ENCODE measurements around the gene LRIT2.

The LRIT2 gene

DNA sequence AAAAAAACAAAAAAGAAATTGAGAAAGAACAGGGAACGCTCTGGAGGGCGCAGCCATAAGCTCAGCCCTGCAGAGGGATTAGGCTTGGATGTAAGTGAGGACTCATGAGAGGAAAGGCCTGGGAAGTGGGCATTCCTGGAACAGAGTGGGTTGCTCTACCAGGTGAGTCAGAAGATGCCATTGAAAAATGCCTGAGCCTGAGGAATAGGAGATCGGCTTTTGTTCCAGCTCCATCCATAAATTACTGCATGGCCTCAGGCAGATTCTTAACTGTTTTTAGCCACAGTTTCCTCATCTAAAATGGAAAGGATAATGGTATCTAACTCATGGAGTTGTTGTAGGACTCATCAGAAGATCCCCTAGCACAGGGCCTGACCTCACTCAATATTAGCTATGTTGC lies 18.4 kb upstream of the LRIT2 start:
- DNase-seq (ENCODE audit: low read depth, low spot score) = no peak

DNA sequence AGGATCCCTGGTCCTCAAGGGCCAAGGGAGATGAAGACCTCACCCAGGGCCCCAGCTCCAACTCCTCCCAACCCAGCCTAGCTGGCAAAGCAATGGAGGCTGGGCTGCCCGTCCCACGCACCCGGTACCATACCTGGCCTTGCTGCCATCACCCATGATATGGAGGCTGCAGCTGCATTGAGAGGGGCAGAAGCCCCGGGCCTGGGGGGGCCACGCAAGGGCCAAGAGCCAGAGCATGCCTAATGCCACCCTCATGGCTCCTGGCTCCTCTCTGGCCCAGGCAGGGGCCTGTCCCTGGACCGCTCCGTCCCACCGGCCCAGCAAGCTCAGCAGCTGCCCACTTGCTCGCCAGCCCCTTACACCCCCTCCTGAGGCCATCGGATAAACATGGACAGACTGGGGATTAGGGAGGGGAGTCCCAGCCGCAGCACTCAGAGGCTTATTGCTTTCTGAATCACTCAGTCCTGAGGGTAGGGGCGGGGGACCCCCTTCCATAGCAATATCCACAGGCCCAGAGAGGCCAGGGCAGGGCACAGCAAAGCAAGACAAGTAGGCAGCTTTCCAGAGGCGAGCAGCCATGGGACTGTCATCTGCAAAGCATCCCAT lies 15.9 kb upstream of the LRIT2 start, which contains the start of gene LRIT1:
TSS of gene LRIT1 (minus strand) at position 362 of the 606 bp plus-strand sequence. CDS start at position 255, 107 bp downstream.
- no peak for DNase-seq (ENCODE audit: low read depth, low spot score)

GRCh38 chr10:84238909-84239308 lies 13.6 kb upstream of the LRIT2 start:
- DNase-seq (ENCODE audit: low read depth, low spot score) = no peak

- no peak for DNase-seq (ENCODE audit: low read depth, low spot score)
These were observed 12.1 kb upstream of the LRIT2 start for GRCh38 chr10:84237199-84238051.

DNA sequence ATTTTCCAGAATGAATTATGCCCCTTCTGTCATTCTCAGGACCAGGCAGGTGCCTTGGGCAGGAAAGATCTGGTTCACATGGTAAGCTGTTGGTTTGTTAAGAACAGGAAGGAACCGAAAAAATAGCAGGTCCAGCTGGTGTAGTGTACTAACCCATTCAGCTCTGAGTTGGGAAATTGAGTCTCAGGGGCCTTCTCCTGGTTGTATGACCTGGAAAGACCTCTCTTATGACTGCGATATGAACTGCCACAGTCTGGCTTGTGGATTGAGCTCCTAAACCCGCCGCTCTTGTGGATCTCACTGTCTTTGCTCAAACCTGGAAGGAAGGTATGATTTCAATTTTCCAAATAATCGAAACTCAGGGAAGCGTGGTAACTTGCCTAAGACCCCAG lies 11.5 kb upstream of the LRIT2 start:
- no peak for DNase-seq (ENCODE audit: low read depth, low spot score)

DNA sequence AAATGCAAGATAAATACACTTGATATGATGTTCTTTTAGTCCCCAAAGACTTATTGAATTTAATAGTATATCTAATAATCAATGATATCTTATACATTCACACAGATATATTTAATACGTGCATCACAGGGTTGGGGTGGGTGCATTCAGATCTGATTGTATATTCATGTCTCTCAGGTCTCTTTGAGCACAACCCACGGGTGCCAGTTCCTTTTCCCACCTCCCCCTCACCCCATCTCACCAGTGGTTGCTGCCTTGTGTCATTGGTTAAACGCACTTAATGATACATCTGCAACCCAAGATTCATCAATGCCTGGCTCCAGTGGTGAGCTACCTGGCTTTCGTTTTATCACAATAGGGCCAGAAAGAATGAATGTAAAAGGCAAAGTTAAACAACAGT lies 9.8 kb upstream of the LRIT2 start:
- no peak for DNase-seq (ENCODE audit: low read depth, low spot score)

- no peak for DNase-seq (ENCODE audit: low read depth, low spot score)
These were observed 9.1 kb upstream of the LRIT2 start for GRCh38 chr10:84234479-84234878.

DNA sequence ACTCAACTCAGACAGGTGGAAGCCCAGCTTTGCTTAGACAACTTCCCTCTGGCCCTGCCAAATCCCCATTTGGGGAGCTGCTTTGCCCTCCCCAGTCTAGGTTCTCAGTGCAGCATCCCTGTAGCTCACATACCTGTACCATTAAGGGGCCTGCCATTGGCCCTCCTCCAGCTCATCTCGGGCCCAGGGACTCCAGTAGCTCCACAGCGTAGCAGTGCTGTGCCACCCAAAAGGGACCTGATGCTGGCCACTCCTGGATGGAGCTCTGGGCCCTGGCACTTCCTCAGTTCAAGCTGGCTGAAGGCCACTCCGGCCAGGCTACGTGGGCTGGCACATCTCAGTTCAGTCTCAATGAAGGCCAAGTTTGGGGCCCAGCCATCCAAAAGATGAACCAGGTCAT lies 8.6 kb upstream of the LRIT2 start:
- no peak for DNase-seq (ENCODE audit: low read depth, low spot score)

- no peak for DNase-seq (ENCODE audit: low read depth, low spot score)
These were observed 7.0 kb upstream of the LRIT2 start for GRCh38 chr10:84232376-84232775.

- no peak for DNase-seq (ENCODE audit: low read depth, low spot score)
These were observed 5.0 kb upstream of the LRIT2 start for GRCh38 chr10:84230359-84230758.

GRCh38 chr10:84227810-84228209 lies 2.5 kb upstream of the LRIT2 start:
- DNase-seq (ENCODE audit: low read depth, low spot score) = no peak

DNA sequence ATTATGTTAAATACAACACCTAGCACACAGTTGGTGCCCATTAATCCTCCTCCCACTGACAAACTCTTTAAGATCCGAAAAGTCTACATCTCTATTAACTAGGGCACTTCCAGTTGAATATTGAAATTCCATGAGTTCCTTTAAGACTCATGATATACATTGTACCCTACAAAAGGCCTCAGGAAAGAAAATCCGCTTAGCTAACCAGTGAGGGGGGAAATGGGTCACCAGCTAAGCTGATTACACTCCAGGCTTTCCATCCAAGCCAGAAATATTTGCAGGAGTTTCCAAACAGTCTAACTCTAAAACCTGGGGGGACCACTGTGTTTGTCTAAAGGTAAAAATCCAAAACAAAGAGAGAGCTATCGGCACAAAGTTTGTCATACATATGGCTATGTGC lies 1.3 kb upstream of the LRIT2 start:
- no peak for DNase-seq (ENCODE audit: low read depth, low spot score)

GRCh38 chr10:84224411-84225028 lies 824 bp downstream of the LRIT2 start:
- no peak for DNase-seq (ENCODE audit: low read depth, low spot score)

DNA sequence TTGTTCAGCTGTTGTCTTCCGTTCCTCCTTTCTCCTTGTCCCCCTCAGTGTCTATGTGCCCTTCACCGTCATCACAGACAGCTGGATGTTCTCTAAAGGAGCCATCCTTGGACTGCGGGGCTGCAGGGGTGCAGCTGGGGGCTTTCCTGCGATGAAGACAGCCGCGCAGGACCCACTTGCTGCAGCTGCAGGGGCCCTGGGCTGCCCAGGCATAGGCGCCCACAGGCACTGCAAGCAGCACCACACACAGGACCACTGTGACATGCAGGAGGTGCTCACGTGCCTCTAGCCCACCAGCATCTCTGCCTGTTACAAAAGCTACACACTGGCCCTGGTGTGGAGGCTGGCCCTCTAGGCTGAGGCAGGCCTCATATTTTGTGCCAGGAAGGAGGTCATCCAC lies 3.4 kb downstream of the LRIT2 start:
- no peak for DNase-seq (ENCODE audit: low read depth, low spot score)

GRCh38 chr10:84217746-84218145 lies 7.6 kb downstream of the LRIT2 start:
- DNase-seq (ENCODE audit: low read depth, low spot score) = no peak

DNA sequence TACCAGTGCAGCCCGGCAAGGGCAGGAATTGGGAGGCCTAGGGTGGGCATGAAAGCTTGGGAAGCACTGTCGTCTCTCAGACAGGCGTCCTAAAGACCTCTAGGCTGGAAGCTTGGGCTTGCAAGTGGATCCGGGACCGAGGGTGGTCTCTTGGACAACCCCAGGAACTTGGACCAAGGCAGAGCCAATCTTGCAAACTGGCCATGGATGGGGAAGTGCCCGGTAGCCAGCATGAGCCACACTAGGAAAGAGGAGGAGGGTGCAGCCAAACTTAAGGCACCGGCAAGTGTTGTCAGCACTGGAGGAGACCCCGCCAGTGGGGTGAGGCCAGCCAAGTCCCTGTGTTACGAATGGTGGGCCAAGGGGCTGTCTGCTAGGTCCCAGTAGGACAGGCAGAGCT lies 8.5 kb downstream of the LRIT2 start:
- DNase-seq (ENCODE audit: low read depth, low spot score) = no peak

GRCh38 chr10:84214612-84215235 lies 10.6 kb downstream of the LRIT2 start:
- no peak for DNase-seq (ENCODE audit: low read depth, low spot score)

DNA sequence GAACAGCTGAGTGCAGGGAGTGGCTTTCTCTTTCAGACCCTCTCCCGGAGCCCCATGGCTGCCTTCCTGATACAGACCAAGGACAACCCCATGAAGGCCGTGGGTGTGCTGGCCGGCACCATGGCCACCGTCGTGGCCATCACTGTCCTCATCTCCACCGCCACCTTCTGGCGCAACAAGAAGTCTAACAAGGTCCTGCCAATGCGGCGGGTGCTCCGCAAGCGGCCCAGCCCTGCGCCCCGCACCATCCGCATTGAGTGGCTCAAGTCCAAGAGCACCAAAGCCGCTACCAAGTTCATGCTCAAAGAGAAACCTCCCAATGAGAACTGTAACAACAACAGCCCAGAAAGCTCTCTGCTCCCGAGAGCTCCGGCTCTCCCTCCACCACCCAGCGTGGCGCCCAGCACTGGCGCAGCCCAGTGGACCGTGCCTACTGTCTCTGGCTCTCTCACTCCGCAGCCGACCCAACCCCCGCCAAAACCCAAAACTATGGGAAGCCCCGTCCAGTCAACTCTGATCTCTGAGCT lies 11.2 kb downstream of the LRIT2 start:
- DNase-seq (ENCODE audit: low read depth, low spot score) = no peak

DNA sequence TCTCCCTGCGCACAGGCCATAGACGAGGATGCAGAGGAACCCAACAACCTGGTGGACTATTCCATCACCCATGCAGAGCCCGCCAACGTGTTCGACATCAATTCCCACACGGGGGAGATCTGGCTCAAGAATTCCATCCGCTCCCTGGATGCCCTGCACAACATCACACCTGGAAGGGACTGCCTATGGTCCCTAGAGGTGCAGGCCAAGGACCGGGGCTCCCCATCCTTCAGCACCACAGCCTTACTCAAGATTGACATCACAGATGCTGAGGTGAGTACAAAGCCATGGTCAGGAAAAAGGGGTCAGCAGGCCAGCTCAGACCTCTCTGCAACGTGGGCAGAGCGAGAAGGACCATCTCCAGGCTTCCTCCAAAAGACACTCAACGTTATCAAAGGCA lies 12.3 kb downstream of the LRIT2 start:
- DNase-seq (ENCODE audit: low read depth, low spot score) = no peak

- DNase-seq (ENCODE audit: low read depth, low spot score) = no peak
These were observed 13.3 kb downstream of the LRIT2 start for GRCh38 chr10:84212014-84212413.

GRCh38 chr10:84211566-84211965 lies 13.8 kb downstream of the LRIT2 start:
- DNase-seq (ENCODE audit: low read depth, low spot score) = no peak

GRCh38 chr10:84208023-84208422 lies 17.3 kb downstream of the LRIT2 start:
- DNase-seq (ENCODE audit: low read depth, low spot score) = no peak

Measured in smooth muscle cell of the brain vasculature (primary cell).